GM18951 (cell line): ENCODE measurements around the gene GTSF1L.
A peak's percentile ranks its signal among the peaks of the same experiment; 100 is the strongest.

Experiments used
- POLR2A ChIP-seq: IDR thresholded peaks from 4 replicates; pipeline ENCODE4 v1.6.1; 2011; ENCODE audit warnings: mild to moderate bottlenecking; ENCODE audit not compliant: insufficient read length, insufficient read depth; ENCODE audit errors: extremely low read depth
- in situ Hi-C: fragments of 300-500 bp; cut with MboI; formaldehyde crosslinking; loops from one replicate; pipeline ENCODE4 v1.12.0; 2022; ENCODE audit warnings: low sequenced_read_pairs, mixed read lengths, inconsistent platforms; ENCODE audit not compliant: unreplicated experiment

Gene GTSF1L

DNA sequence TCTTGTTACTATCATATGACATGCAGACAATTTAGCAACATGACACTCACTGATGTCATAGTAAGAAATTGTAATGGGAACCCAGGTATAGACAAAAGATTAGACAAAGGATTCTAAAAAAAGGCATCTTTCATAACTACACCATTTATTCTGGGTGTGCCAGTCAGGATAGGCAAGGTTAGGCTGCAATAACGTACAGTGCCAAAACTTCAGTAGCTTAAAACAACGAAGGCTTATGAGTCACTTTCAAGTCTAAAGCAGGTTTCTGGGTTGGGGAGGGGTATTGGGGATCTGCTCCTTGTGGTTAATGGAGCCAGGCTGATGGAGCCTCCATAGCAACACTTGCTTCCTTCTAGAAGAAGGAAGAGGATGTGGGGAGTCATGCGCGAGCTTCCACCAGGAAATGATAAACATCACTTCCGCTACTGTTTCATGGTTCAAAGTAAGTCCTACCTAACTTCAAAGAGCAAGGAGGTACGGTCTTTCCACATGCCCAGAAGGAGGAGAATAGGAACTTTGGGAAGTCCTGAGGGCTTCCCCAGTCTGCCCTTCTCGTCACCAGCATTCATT lies 2.0 kb upstream of the GTSF1L start:
- TF ChIP-seq POLR2A: no peak
- in situ Hi-C loops: no loop called here

GRCh38 chr20:43727980-43728590 lies 1.3 kb upstream of the GTSF1L start:
- TF ChIP-seq POLR2A: no peak
- in situ Hi-C loops: no loop called here

DNA sequence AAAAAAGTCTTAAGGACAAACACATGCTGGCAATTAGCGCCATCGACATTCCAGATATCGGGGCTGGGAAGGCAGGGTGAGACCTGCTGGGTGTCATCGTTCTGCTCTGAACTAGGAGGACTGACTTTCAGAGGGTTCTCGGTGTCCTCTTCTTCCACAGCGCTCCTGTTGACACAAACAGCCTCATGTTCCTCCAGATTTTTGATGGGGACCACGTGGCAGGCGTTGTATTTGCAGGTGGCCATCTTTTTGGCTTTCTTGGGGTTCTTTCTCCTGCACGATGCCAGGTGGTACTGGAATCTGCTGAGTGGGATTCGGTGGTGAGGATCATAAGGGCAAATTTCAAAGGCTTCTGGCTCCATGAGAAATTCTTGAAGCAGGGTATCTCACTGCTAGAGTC lies 469 bp downstream of the GTSF1L start:
- in situ Hi-C loops: no loop called here
- no peak for TF ChIP-seq POLR2A

GRCh38 chr20:43725666-43726065 lies 1.1 kb downstream of the GTSF1L start:
- in situ Hi-C loops: no loop called here
- TF ChIP-seq POLR2A: no peak

DNA sequence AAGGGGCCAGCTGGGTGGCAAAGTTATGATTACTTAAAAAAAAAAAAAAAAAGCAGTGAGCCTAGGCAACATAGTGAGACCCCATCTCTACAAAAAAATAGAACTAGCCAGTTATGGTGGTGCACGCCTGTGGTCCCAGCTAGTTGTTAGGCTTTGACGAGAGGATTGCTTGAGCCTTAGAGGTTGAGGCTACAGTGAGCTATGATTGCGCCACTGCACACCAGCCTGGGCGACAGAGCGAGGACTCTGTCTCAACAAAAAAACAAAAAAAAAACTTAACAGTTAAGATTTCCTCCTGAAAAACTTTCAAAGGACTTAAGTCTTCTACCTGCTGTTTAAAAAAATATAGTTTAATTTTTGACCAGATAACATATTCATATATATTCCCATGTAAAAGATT lies 2.4 kb downstream of the GTSF1L start:
- TF ChIP-seq POLR2A: no peak
- in situ Hi-C loops: no loop called here

GRCh38 chr20:43723735-43724134 lies 3.1 kb downstream of the GTSF1L start:
- TF ChIP-seq POLR2A: no peak
- in situ Hi-C loops: no loop called here

DNA sequence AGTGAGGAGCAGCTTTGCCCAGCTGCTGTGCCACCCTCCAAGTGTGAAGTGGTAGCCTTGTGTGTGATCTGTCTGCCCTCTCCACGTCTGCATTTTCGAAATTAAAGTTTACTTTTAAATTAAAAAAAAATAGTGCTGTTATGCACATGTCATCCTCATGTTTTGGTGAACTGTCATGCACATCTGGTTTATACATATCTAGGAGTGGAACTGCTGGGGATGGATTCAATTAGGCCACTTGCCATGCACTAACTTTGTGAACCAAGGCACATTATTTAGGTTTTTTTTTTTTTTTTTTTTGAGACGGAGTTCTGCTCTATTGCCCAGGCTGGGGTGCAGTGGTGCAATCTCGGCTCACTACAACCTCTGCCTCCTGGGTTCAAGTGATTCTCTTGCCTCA lies 3.6 kb downstream of the GTSF1L start:
- TF ChIP-seq POLR2A: no peak
- in situ Hi-C loops: no loop called here

GRCh38 chr20:43722153-43722505 lies 4.7 kb downstream of the GTSF1L start:
- no peak for TF ChIP-seq POLR2A

GRCh38 chr20:43721429-43722152 lies 5.2 kb downstream of the GTSF1L start:
- TF ChIP-seq POLR2A: no peak
- in situ Hi-C loops: no loop called here

More at GRCh38 chr20:43722153-43722505, 4.7 kb downstream of the GTSF1L start:
- in situ Hi-C loops: no loop called here

DNA sequence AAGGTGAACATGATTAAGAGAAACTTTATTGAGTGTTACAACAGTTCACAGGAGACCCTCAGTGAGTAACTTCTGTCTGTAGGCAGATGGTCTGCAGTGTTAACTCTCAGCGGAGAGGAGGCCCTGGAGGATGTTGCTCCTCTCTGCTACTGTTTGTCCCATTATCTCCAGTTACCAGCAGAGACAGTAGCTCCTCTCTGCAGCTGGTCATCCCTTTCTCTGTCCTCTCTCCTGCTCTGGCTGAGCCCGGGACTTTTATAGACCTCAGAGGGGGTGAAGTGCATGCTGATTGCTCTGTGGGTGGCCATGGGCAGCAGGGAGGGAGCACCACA lies 5.7 kb downstream of the GTSF1L start:
- in situ Hi-C loops: no loop called here
- TF ChIP-seq POLR2A: no peak

DNA sequence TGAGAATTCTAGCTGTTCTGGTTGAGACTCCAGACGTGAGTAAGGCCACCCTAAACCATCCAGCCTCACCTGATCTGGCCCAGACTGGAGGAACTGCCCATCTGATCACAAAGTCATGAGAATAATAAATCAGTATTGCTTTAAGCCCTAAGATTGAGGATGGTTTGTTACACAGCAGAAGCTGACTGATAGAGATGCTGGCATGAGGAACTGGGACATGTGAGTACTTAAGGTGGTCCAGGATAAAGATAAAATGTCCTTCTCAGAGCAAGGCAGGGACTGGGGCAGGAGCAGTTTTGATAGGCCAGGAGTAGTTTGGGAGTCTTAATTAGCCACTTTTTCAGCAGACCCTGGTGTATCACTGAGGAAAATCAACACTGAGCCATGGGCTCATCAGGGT lies 6.8 kb downstream of the GTSF1L start:
- in situ Hi-C loops: no loop called here
- no peak for TF ChIP-seq POLR2A

DNA sequence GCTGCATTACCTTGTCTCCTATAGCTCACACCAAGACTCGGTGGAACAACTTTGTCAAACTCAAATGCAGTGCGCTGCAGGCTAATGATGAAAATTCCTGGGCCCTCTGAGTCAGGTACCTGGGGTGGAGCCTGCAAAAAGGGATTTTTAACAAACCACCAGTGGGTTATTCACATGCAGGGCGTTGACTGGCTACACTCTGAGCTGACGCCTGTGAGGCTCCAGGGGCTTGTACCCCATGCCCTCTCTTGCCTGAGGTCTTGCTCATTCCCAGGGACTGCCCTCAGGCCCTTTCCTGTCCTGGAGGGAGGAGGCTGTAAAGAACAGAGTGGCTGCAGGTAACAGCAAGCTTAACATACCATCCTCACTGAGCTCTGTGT lies 9.2 kb downstream of the GTSF1L start:
- no peak for TF ChIP-seq POLR2A
- in situ Hi-C loops: no loop called here

DNA sequence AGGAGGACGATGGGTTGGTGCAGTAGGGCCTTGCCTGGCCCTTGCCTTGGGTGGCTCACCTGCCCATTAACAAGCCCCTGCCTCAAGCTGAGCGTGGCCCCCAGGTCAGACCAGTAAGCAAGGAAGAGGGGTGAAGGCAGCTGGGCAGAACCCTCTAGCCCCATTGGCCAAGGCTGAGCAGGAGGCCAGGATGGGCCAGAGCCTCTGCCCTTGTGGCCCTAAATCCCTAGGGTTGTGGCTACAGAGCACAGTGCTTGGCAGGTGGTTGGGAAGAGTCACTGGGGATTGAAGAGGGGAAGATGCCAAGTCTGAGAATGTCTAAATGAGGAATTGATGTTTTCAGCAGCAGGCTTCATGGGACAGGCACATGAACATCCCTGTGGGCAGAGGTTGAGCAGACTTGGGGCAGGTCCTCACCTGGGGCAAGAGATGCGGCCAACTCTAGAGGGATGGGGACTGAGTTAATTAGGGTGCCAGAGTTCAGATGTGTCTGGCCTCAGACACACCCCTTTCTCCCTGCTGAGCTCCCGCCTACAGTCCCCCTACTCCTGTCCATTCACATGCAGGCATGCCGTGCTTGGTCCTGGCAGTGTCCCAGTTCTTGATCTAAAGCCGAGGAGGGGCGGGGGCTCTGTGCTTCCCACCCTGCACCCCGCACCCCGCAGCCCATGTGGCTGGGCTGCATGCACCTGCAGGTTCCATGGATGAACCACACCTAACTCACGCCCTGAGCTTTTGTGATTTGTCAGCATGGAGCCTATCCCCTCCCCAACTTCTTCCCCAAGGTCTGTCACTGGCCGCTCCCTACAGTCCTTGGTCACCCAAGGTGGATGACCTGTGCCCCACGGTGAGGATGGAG lies 9.8 kb downstream of the GTSF1L start:
- peak; percentile 20 for TF ChIP-seq POLR2A
- in situ Hi-C loops: no loop called here
